HEK293 (cell line): ENCODE data around the gene BCL7A.

Experiments
- BCL11B ChIP-seq: fragments of 450-650 bp; formaldehyde crosslinking; IDR thresholded peaks from 2 replicates; pipeline ENCODE4 v1.5.1; 2016; ENCODE audit warnings: low read depth, missing biosample characterization, missing genetic modification characterization
- GLIS2 ChIP-seq: fragments of 450-650 bp; formaldehyde crosslinking; IDR thresholded peaks from 2 replicates; pipeline ENCODE4 v1.5.1; 2016; ENCODE audit warnings: missing biosample characterization, missing genetic modification characterization
- INSM2 ChIP-seq: fragments of 450-650 bp; formaldehyde crosslinking; IDR thresholded peaks from 2 replicates; pipeline ENCODE4 v1.5.1; 2016; ENCODE audit warnings: missing biosample characterization, missing genetic modification characterization
- OVOL3 ChIP-seq: fragments of 450-650 bp; formaldehyde crosslinking; IDR thresholded peaks from 2 replicates; pipeline ENCODE4 v1.5.1; 2016; ENCODE audit warnings: missing biosample characterization, missing genetic modification characterization
- SP3 ChIP-seq: fragments of 450-650 bp; formaldehyde crosslinking; IDR thresholded peaks from 2 replicates; pipeline ENCODE4 v1.5.1; 2016; ENCODE audit warnings: missing biosample characterization, missing genetic modification characterization
- TRIM28 ChIP-seq: IDR thresholded peaks from 2 replicates; pipeline ENCODE4 v1.6.1; 2011; ENCODE audit warnings: low read length, control low read depth, borderline replicate concordance
- YY1 ChIP-seq: fragments of 450-650 bp; formaldehyde crosslinking; IDR thresholded peaks from 2 replicates; pipeline ENCODE4 v1.5.1; 2018; ENCODE audit warnings: missing biosample characterization, missing genetic modification characterization
- YY2 ChIP-seq: fragments of 450-650 bp; formaldehyde crosslinking; IDR thresholded peaks from 2 replicates; pipeline ENCODE4 v1.5.1; 2016; ENCODE audit warnings: missing biosample characterization, missing genetic modification characterization
- ZBTB17 ChIP-seq: fragments of 450-650 bp; formaldehyde crosslinking; IDR thresholded peaks from 2 replicates; pipeline ENCODE4 v1.5.1; 2016; ENCODE audit warnings: missing biosample characterization, missing genetic modification characterization
- ZBTB49 ChIP-seq: fragments of 450-650 bp; formaldehyde crosslinking; IDR thresholded peaks from 2 replicates; pipeline ENCODE4 v1.5.1; 2016; ENCODE audit warnings: missing biosample characterization, missing genetic modification characterization, low read depth
- ZNF112 ChIP-seq: fragments of 450-650 bp; formaldehyde crosslinking; IDR thresholded peaks from 2 replicates; pipeline ENCODE4 v1.5.0; 2017; ENCODE audit warnings: missing biosample characterization, missing genetic modification characterization
- ZNF146 ChIP-seq: fragments of 450-650 bp; formaldehyde crosslinking; IDR thresholded peaks from 2 replicates; pipeline ENCODE4 v1.5.1; 2016; ENCODE audit warnings: missing biosample characterization, missing genetic modification characterization
- ZNF184 ChIP-seq: fragments of 450-650 bp; IDR thresholded peaks from 2 replicates; pipeline ENCODE4 v1.5.1; 2018; ENCODE audit warnings: missing biosample characterization, mild to moderate bottlenecking, missing genetic modification characterization
- ZNF2 ChIP-seq: fragments of 450-650 bp; formaldehyde crosslinking; IDR thresholded peaks from 2 replicates; pipeline ENCODE4 v1.5.1; 2016; ENCODE audit warnings: missing biosample characterization, missing genetic modification characterization
- ZNF341 ChIP-seq: fragments of 450-650 bp; formaldehyde crosslinking; IDR thresholded peaks from 2 replicates; pipeline ENCODE4; 2016; ENCODE audit warnings: low read depth, missing biosample characterization, missing genetic modification characterization
- ZNF350 ChIP-seq: fragments of 450-650 bp; formaldehyde crosslinking; IDR thresholded peaks from 2 replicates; pipeline ENCODE4 v1.5.0; 2017; ENCODE audit warnings: missing biosample characterization, mild to moderate bottlenecking, missing genetic modification characterization
- ZNF394 ChIP-seq: fragments of 450-650 bp; formaldehyde crosslinking; IDR thresholded peaks from 2 replicates; pipeline ENCODE4 v1.5.1; 2016; ENCODE audit warnings: missing biosample characterization, missing genetic modification characterization, mild to moderate bottlenecking, moderate library complexity, borderline replicate concordance
- ZNF449 ChIP-seq: fragments of 450-650 bp; formaldehyde crosslinking; IDR thresholded peaks from 2 replicates; pipeline ENCODE4 v1.5.1; 2017; ENCODE audit warnings: missing biosample characterization, mild to moderate bottlenecking, missing genetic modification characterization, moderate library complexity
- ZNF473 ChIP-seq: fragments of 450-650 bp; formaldehyde crosslinking; IDR thresholded peaks from 2 replicates; pipeline ENCODE4 v1.5.1; 2017; ENCODE audit warnings: missing biosample characterization, missing genetic modification characterization
- ZNF654 ChIP-seq: fragments of 450-650 bp; formaldehyde crosslinking; IDR thresholded peaks from 2 replicates; pipeline ENCODE4 v1.5.1; 2016; ENCODE audit warnings: low read depth, missing biosample characterization, missing genetic modification characterization
- ZNF660 ChIP-seq: fragments of 450-650 bp; IDR thresholded peaks from 2 replicates; pipeline ENCODE4 v1.5.1; 2018; ENCODE audit warnings: missing biosample characterization, mild to moderate bottlenecking, missing genetic modification characterization
- ZNF747 ChIP-seq: fragments of 450-650 bp; formaldehyde crosslinking; IDR thresholded peaks from 2 replicates; pipeline ENCODE4 v1.5.1; 2016; ENCODE audit warnings: missing biosample characterization, missing genetic modification characterization
- TF ChIP-seq, protein P1 (sequence below): fragments of 450-650 bp; formaldehyde crosslinking; IDR thresholded peaks from 2 replicates; pipeline ENCODE4 v1.5.1; 2016; ENCODE audit warnings: missing biosample characterization, missing genetic modification characterization
- TF ChIP-seq, protein P2 (sequence below): fragments of 450-650 bp; formaldehyde crosslinking; IDR thresholded peaks from 2 replicates; pipeline ENCODE4 v1.5.1; 2016; ENCODE audit warnings: missing biosample characterization, missing genetic modification characterization
- TF ChIP-seq, protein P3 (sequence below): fragments of 450-650 bp; formaldehyde crosslinking; conservative IDR thresholded peaks from 2 replicates; pipeline ENCODE4 v1.5.1; 2016; ENCODE audit warnings: low read depth, missing biosample characterization, missing genetic modification characterization

BCL7A gene

DNA sequence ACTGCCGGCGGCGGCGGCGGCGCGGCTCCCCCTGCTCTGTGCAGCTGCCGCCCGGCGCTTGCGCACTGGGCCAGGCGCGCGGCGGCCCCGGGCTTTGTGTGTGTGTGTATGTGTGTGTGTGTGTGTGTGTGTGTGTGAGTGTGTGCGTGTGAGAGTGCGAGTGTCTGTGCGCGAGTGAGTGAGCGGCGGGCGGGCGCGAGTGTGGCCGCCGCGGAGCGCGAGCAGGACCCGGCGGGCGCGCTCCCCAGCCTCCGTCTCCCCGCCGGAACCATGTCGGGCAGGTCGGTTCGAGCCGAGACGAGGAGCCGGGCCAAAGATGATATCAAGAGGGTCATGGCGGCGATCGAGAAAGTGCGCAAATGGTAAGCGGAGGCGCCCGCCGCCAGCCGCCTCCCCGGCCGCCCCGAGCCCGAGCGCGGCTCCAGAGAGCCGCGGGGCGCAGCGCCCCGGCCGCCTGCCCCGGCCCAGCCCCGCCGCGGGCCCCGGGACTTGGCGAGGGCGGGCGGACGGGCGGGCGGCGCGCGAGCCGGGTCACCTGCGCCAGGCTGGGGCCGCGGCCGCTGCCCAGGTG is at the start of gene BCL7A (continued):
- TF ChIP-seq, protein P1, sequence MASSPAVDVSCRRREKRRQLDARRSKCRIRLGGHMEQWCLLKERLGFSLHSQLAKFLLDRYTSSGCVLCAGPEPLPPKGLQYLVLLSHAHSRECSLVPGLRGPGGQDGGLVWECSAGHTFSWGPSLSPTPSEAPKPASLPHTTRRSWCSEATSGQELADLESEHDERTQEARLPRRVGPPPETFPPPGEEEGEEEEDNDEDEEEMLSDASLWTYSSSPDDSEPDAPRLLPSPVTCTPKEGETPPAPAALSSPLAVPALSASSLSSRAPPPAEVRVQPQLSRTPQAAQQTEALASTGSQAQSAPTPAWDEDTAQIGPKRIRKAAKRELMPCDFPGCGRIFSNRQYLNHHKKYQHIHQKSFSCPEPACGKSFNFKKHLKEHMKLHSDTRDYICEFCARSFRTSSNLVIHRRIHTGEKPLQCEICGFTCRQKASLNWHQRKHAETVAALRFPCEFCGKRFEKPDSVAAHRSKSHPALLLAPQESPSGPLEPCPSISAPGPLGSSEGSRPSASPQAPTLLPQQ (tag by site-specific recombination) = peak; percentile 92
- TF ChIP-seq ZNF2 (tag by site-specific recombination) (peak; percentile 36; the same call in 1 of the 2 replicates), ZBTB49 (tag by site-specific recombination) (no peak), YY1 (tag by site-specific recombination) (peak; percentile 72), YY2 (tag by site-specific recombination) (peak; percentile 81), ZNF473 (tag by site-specific recombination) (peak; percentile 82; the same call in 1 of the 2 replicates), INSM2 (peak; percentile 65; the same call in 1 of the 2 replicates), ZNF660 (tag by site-specific recombination) (peak; percentile 65; the same call in 1 of the 2 replicates), ZNF449 (tag by site-specific recombination) (no peak), ZNF394 (tag by site-specific recombination) (peak; percentile 31; the same call in 1 of the 2 replicates), OVOL3 (tag by site-specific recombination) (no peak), ZNF184 (tag by site-specific recombination) (no peak), ZNF350 (tag by site-specific recombination) (no peak), ZNF747 (tag by site-specific recombination) (no peak), ZNF341 (tag by site-specific recombination) (no peak), ZNF146 (tag by site-specific recombination) (peak; percentile 13; the same call in 1 of the 2 replicates), ZBTB17 (no peak; the same call in 1 of the 2 replicates), SP3 (tag by site-specific recombination) (no peak), TRIM28 (no peak), GLIS2 (tag by site-specific recombination) (no peak), ZNF112 (no peak), BCL11B (tag by site-specific recombination) (no peak), ZNF654 (tag by site-specific recombination) (no peak)
- TF ChIP-seq, protein P2, sequence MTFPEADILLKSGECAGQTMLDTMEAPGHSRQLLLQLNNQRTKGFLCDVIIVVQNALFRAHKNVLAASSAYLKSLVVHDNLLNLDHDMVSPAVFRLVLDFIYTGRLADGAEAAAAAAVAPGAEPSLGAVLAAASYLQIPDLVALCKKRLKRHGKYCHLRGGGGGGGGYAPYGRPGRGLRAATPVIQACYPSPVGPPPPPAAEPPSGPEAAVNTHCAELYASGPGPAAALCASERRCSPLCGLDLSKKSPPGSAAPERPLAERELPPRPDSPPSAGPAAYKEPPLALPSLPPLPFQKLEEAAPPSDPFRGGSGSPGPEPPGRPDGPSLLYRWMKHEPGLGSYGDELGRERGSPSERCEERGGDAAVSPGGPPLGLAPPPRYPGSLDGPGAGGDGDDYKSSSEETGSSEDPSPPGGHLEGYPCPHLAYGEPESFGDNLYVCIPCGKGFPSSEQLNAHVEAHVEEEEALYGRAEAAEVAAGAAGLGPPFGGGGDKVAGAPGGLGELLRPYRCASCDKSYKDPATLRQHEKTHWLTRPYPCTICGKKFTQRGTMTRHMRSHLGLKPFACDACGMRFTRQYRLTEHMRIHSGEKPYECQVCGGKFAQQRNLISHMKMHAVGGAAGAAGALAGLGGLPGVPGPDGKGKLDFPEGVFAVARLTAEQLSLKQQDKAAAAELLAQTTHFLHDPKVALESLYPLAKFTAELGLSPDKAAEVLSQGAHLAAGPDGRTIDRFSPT (tag by site-specific recombination) = peak; percentile 26; the same call in 1 of the 2 replicates
- TF ChIP-seq, protein P3, sequence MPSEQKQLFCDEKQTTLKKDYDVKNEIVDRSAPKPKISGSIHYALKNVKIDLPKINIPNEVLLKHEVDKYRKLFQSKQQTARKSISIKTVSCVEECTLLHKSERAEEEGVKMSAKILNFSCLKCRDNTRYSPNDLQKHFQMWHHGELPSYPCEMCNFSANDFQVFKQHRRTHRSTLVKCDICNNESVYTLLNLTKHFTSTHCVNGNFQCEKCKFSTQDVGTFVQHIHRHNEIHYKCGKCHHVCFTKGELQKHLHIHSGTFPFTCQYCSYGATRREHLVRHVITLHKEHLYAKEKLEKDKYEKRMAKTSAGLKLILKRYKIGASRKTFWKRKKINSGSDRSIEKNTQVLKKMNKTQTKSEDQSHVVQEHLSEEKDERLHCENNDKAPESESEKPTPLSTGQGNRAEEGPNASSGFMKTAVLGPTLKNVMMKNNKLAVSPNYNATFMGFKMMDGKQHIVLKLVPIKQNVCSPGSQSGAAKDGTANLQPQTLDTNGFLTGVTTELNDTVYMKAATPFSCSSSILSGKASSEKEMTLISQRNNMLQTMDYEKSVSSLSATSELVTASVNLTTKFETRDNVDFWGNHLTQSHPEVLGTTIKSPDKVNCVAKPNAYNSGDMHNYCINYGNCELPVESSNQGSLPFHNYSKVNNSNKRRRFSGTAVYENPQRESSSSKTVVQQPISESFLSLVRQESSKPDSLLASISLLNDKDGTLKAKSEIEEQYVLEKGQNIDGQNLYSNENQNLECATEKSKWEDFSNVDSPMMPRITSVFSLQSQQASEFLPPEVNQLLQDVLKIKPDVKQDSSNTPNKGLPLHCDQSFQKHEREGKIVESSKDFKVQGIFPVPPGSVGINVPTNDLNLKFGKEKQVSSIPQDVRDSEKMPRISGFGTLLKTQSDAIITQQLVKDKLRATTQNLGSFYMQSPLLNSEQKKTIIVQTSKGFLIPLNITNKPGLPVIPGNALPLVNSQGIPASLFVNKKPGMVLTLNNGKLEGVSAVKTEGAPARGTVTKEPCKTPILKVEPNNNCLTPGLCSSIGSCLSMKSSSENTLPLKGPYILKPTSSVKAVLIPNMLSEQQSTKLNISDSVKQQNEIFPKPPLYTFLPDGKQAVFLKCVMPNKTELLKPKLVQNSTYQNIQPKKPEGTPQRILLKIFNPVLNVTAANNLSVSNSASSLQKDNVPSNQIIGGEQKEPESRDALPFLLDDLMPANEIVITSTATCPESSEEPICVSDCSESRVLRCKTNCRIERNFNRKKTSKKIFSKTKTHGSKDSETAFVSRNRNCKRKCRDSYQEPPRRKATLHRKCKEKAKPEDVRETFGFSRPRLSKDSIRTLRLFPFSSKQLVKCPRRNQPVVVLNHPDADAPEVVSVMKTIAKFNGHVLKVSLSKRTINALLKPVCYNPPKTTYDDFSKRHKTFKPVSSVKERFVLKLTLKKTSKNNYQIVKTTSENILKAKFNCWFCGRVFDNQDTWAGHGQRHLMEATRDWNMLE (tag by site-specific recombination) = no peak
